Uterus (tissue), 4 donors: Measurements from ENCODE around the gene CD46. TPM values are rescaled to one million over a fixed set of nuclear protein-coding genes. Genes with fewer than 3 reads are reported as not detected.

Source experiments
- DNase-seq, 2 donors: peaks; one replicate each; pipeline ENCODE4 v3.0.0-alpha.2; 2019 to 2020
- H3K27ac ChIP-seq, 2 donors: fragments of 200-600 bp; sonication (generic); 1 replicate in 1 of 2; 2 replicates in 1 of 2; pipeline ENCODE4 v1.5.1; 2016 to 2018
- H3K27me3 ChIP-seq, 2 donors: fragments of 200-600 bp; sonication (generic); one replicate each; pipeline ENCODE4 v1.5.1; 2018 to 2019; ENCODE audit warnings: control low read depth in 1 of 2
- H3K36me3 ChIP-seq, 2 donors: fragments of 200-600 bp; sonication (generic); one replicate each; pipeline ENCODE4 v1.5.1; 2019; ENCODE audit warnings: control low read depth in 1 of 2
- H3K4me1 ChIP-seq, 2 donors: fragments of 200-600 bp; sonication (generic); one replicate each; pipeline ENCODE4 v1.5.1; 2018 to 2019; ENCODE audit warnings: control low read depth in 1 of 2
- H3K4me3 ChIP-seq, 2 donors: fragments of 200-600 bp; sonication (generic); 1 replicate in 1 of 2; 2 replicates in 1 of 2; pipeline ENCODE4 v1.5.1; 2018 to 2019; ENCODE audit warnings: mild to moderate bottlenecking in 1 of 2
- H3K9me3 ChIP-seq, 2 donors: fragments of 200-600 bp; sonication (generic); one replicate each; pipeline ENCODE4 v1.5.1; 2019; ENCODE audit warnings: control low read depth in 1 of 2
- POLR2A ChIP-seq, 2 donors: fragments of 450-650 bp; IDR thresholded peaks; one replicate each; pipeline ENCODE4 v1.6.1; 2016; ENCODE audit warnings: antibody characterized with exemption in 2 of 2, mild to moderate bottlenecking in 1 of 2, moderate library complexity in 1 of 2
- intact Hi-C: fragments of 100-400 bp; cut with DNase I; formaldehyde crosslinking; loops from one replicate; pipeline ENCODE4 v1.15.1; 2023; ENCODE audit warnings: low total_unique reads
- total RNA-seq, 4 donors: library from RNA; depleted of rRNA in 3 of 4; stranded (reverse); fragments of >200 nt in 3 of 4; gene quantifications; one replicate each; pipeline versions ENCODE4 v1.1.0 to v1.2.4, GENCODE V29; 2014 to 2023
- TF ChIP-seq, protein P1 (sequence below), 4 experiments: fragments of 200-600 bp in 2 of 4; fragments of 450-650 bp in 2 of 4; sonication (generic) in 2 of 4; IDR thresholded peaks; one replicate each; pipeline ENCODE4 v1.5.1; 2016 to 2019; ENCODE audit warnings: antibody characterized with exemption in 4 of 4, mild to moderate bottlenecking in 2 of 4, moderate library complexity in 1 of 4
- donor health status: DM: yes; HTN: yes; CAD: no.

Gene CD46
- total RNA-seq, 4 donors from 2014 or later = 118 to 195 (median 174) TPM

DNA sequence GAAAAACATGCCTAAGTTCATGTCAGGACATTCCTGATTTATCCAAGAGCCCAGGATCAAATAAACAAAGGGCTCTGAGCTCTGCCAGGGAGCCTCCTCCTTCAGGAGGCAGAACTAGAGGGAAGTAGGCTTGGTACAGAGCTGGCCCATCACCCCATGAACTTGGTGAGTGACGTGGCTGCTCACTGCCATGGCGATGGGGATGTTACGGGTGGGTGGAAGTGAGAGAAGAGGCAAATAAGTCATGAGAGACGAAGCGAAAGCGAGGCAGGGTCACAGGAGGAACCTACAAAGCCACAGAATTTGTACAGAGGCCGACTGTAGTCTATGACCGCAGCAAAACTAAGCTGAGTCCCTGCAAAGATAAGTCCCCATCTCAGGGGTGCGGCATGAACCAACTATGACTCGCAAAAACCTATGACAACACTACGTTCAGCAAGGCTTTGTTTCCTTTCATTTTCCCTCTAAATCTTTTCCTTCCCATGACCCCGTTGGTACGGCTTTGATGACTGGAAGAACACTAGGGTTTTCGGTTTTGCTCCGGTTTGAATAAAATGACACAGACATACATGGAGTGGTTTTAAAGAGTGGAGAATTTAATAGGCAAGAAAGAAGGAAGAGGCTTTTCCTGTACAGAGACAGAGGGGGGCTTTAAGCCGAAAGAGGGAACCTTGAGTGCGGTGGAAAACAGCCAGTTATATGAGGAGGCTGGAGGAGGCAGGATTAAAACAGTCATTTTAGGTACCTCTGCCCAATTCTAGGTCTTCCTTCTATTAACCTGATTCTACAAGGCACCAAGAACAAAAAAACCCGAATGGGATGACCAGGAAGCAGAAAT is 74.1 kb downstream of the CD46 start:
- Histone ChIP-seq H3K27ac (peak overlapping the region; percentile 95 to 97), H3K27me3 (no peaks in the 10 kb centered on the region), H3K4me1 (peaks cover 16 to 20% of the 10 kb centered on the region in 2 donors), H3K4me3 (peak overlapping the region; percentile 22 to 25), H3K36me3 (no peaks in the 10 kb centered on the region), H3K9me3 (no peaks in the 10 kb centered on the region)
- TF ChIP-seq, protein P1, sequence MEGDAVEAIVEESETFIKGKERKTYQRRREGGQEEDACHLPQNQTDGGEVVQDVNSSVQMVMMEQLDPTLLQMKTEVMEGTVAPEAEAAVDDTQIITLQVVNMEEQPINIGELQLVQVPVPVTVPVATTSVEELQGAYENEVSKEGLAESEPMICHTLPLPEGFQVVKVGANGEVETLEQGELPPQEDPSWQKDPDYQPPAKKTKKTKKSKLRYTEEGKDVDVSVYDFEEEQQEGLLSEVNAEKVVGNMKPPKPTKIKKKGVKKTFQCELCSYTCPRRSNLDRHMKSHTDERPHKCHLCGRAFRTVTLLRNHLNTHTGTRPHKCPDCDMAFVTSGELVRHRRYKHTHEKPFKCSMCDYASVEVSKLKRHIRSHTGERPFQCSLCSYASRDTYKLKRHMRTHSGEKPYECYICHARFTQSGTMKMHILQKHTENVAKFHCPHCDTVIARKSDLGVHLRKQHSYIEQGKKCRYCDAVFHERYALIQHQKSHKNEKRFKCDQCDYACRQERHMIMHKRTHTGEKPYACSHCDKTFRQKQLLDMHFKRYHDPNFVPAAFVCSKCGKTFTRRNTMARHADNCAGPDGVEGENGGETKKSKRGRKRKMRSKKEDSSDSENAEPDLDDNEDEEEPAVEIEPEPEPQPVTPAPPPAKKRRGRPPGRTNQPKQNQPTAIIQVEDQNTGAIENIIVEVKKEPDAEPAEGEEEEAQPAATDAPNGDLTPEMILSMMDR (IDR thresholded peaks at IDR 0.05) = no peak
- TF ChIP-seq POLR2A (IDR thresholded peaks at IDR 0.05) = peak in 1 of 2 donors; percentile 12
- DNase-seq = peak; percentile 50 to 66
- intact Hi-C loops = loop anchor here (5.0 kb wide), 1 partner anchor 41 kb away; no protein-coding TSS in a partner anchor

DNA sequence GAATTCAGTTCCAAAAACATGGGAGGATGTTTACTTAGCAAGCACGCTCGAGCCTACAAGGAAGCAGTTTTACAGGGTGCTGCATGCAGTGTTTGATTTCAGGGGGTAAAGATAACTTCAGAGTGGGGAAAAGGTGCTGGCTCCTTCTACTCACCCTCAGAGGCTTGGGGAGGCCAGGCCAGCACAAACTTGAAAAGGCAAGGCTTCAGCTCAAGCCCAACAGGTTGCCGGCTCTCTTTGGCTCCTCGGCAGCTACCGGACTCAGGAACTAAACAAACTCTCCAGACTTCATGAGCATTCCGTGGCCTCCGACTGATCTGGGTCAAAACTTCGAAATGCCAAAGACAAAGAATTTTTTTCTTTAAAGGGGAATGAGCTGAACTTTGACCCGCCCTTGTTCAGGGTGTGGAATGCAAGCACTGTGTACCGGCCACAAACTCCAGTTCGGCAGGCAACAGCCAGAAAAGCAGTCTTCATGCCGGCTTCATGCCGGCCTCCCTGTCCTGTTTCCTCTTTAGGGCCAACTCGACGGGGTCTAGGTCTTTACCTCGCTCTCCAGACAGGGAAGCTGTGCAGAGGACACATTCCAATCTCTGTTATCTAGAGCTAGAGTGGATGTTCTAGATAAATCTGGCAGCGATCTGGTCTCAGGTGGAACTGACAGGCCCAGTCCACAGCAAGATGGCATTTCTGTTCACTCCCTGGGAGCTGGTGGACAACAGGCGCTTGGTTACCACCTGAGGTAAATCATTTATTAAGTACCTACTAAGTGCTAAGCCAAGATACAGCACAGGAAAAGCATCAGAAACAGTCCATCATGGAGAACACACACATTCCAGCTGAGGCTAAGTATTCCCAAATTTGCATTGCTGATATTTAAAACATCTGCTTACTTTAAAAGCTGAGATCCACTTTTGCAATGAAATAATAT is 75.0 kb downstream of the CD46 start:
- Histone ChIP-seq H3K27me3 (no peaks in the 10 kb centered on the region), H3K27ac (peak overlapping the region; percentile 95 to 97), H3K9me3 (no peaks in the 10 kb centered on the region), H3K4me1 (peaks cover 16 to 23% of the 10 kb centered on the region in 2 donors), H3K4me3 (peak overlapping the region; percentile 22 to 25), H3K36me3 (no peaks in the 10 kb centered on the region)
- peak in 1 of 2 donors; percentile 50 for DNase-seq
- TF ChIP-seq, protein P1 (IDR thresholded peaks at IDR 0.05) = no peak
- peak in 1 of 2 donors; percentile 15 for TF ChIP-seq POLR2A (IDR thresholded peaks at IDR 0.05)
- intact Hi-C loops = loop anchor here (5.0 kb wide), 1 partner anchor 40 kb away; no protein-coding TSS in a partner anchor

- intact Hi-C loops = loop anchor here (5.0 kb wide), 1 partner anchor 40 kb away; no protein-coding TSS in a partner anchor
- H3K36me3 ChIP-seq = no peaks in the 10 kb centered on the region
- peak overlapping the region; percentile 95 to 97 for H3K27ac ChIP-seq
- no peak overlapping the region for H3K4me3 ChIP-seq
- no peak for TF ChIP-seq POLR2A (IDR thresholded peaks at IDR 0.05)
- TF ChIP-seq, protein P1 (IDR thresholded peaks at IDR 0.05) = no peak
- no peaks in the 10 kb centered on the region for H3K9me3 ChIP-seq
- no peak for DNase-seq
- H3K4me1 ChIP-seq = peaks cover 21% of the 10 kb centered on the region in 2 donors
- H3K27me3 ChIP-seq = no peaks in the 10 kb centered on the region
These were observed 75.6 kb downstream of the CD46 start for GRCh38 chr1:207827488-207827830.

DNA sequence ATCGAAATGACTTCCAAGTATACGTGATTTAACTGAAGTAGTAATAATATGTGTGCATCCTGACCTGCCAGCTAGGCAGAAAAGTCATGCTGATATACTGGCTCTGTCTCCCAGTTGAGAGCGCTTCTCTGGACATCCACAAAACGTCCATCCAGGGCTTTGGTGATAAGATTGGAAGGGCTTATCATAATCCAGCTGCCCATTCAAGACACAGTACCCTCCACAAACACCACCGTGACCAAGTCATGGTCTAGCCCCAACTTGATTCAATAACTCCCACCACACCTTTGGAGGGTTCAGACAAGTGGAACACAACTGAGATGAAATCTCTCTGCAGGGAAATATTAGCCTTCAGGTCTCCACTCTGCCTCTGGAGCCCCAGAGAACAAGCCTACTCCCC is 76.2 kb downstream of the CD46 start:
- H3K4me3 ChIP-seq = no peak overlapping the region
- no peaks in the 10 kb centered on the region for H3K9me3 ChIP-seq
- TF ChIP-seq, protein P1 (IDR thresholded peaks at IDR 0.05) = no peak
- TF ChIP-seq POLR2A (IDR thresholded peaks at IDR 0.05) = no peak
- no peaks in the 10 kb centered on the region for H3K36me3 ChIP-seq
- no peaks in the 10 kb centered on the region for H3K27me3 ChIP-seq
- peak overlapping the region; percentile 95 to 97 for H3K27ac ChIP-seq
- peaks cover 21% of the 10 kb centered on the region in 2 donors for H3K4me1 ChIP-seq
- DNase-seq = no peak
- intact Hi-C loops = loop anchor here (5.0 kb wide), 1 partner anchor 39 kb away; no protein-coding TSS in a partner anchor
